ENCODE measurements around the gene AADAT.

DNA sequence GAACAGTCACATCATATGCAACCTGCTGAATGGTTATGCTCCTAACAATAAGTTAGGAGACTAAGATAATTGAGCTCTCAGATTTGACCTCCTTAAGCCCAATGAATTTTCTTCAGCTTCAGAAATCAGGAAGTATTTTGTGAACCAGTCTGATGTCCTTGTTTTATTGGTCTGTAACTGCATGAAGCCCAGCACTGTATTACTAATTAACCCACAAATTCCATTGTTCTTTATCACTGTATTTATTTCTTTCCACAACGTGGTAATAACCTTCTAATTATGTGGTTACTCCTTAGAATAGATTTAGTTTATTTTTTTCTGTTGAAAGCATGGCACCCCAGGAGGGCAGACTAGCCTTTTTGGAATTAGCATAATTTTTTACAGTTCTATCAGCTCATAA is 59.6 kb downstream of the AADAT start:
- TF ChIP-seq, protein P1, sequence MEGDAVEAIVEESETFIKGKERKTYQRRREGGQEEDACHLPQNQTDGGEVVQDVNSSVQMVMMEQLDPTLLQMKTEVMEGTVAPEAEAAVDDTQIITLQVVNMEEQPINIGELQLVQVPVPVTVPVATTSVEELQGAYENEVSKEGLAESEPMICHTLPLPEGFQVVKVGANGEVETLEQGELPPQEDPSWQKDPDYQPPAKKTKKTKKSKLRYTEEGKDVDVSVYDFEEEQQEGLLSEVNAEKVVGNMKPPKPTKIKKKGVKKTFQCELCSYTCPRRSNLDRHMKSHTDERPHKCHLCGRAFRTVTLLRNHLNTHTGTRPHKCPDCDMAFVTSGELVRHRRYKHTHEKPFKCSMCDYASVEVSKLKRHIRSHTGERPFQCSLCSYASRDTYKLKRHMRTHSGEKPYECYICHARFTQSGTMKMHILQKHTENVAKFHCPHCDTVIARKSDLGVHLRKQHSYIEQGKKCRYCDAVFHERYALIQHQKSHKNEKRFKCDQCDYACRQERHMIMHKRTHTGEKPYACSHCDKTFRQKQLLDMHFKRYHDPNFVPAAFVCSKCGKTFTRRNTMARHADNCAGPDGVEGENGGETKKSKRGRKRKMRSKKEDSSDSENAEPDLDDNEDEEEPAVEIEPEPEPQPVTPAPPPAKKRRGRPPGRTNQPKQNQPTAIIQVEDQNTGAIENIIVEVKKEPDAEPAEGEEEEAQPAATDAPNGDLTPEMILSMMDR (conservative IDR thresholded peaks at IDR 0.05), result no peak
- TF ChIP-seq ZFX (IDR thresholded peaks at IDR 0.05), result no peak
